Activated T-helper 2 cell treated with anti-CD3 and anti-CD28 coated beads, Interferon-gamma antibody, Interleukin-2, Interleukin-4, amounts not matched to agents 10 μg/mL and 5 μg/mL and 100 μg/mL, durations not matched to agents 14 hours and 24 hours and 36 hours (primary cell): ENCODE measurements around the gene MKNK1. TPM values are rescaled to one million over a fixed set of nuclear protein-coding genes. Genes with fewer than 3 reads are reported as not detected.

Experiments
- DNase-seq: peaks from one replicate; pipeline ENCODE4 v3.0.0; 2021; ENCODE audit warnings: low spot score
- H3K27ac Mint-ChIP-seq: one replicate; pipeline ENCODE4 v1.8.0; 2021; ENCODE audit warnings: mixed read lengths
- H3K27me3 Mint-ChIP-seq: one replicate; pipeline ENCODE4 v1.8.0; 2021; ENCODE audit warnings: low read depth, mixed read lengths
- H3K36me3 Mint-ChIP-seq: one replicate; pipeline ENCODE4 v1.8.0; 2021; ENCODE audit warnings: low read depth, mixed read lengths
- H3K4me1 Mint-ChIP-seq: one replicate; pipeline ENCODE4 v1.8.0; 2021; ENCODE audit warnings: low read depth, mixed read lengths
- H3K4me3 Mint-ChIP-seq: one replicate; pipeline ENCODE4 v1.8.0; 2021; ENCODE audit warnings: low read depth, mild to moderate bottlenecking, moderate library complexity, mixed read lengths
- H3K9me3 Mint-ChIP-seq: one replicate; pipeline ENCODE4 v1.8.0; 2021; ENCODE audit warnings: mixed read lengths
- intact Hi-C: fragments of 100-400 bp; cut with micrococcal nuclease; formaldehyde crosslinking; loops from one replicate; pipeline ENCODE4 v1.15.1; 2023
- total RNA-seq: library from RNA; stranded (reverse); gene quantifications from 2 replicates; pipeline ENCODE4 v1.2.3, GENCODE V29; 2022

The MKNK1 gene
- total RNA-seq, 1 donor from 2014 or later: 45.2 TPM

GRCh38 chr1:46513536-46513935 lies 90.5 kb downstream of the MKNK1 start:
- DNase-seq: no peak
- Mint-ChIP-seq H3K36me3 (no peaks in the 10 kb centered on the region), H3K27ac (no peak overlapping the region), H3K27me3 (peaks cover 34% of the 10 kb centered on the region), H3K9me3 (no peaks in the 10 kb centered on the region), H3K4me3 (no peak overlapping the region), H3K4me1 (no peaks in the 10 kb centered on the region)
- intact Hi-C loops: no loop called here

DNA sequence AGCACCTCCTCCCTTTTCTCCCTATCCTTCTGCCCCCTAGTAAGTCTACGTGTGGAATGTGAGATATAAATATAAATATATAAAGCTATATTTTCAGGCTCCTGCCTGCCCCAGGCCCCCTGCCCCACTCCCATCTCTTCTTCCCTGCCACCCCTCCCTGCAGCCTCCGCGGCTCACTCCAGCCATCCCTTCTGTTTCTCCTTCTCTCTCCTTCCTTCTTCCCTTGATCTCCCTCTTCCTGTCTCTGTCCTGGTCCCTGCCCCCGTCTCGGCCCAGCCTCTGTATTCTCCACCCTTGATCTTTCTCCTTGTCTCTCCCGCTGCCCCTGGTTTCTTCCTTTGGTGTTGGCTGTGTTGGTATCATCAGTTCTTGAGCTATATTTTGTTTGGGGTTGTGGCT lies 91.3 kb downstream of the MKNK1 start:
- DNase-seq: no peak
- Mint-ChIP-seq H3K36me3 (no peaks in the 10 kb centered on the region), H3K4me3 (no peak overlapping the region), H3K9me3 (no peaks in the 10 kb centered on the region), H3K27me3 (peaks cover 27% of the 10 kb centered on the region), H3K4me1 (no peaks in the 10 kb centered on the region), H3K27ac (no peak overlapping the region)
- intact Hi-C loops: no loop called here

DNA sequence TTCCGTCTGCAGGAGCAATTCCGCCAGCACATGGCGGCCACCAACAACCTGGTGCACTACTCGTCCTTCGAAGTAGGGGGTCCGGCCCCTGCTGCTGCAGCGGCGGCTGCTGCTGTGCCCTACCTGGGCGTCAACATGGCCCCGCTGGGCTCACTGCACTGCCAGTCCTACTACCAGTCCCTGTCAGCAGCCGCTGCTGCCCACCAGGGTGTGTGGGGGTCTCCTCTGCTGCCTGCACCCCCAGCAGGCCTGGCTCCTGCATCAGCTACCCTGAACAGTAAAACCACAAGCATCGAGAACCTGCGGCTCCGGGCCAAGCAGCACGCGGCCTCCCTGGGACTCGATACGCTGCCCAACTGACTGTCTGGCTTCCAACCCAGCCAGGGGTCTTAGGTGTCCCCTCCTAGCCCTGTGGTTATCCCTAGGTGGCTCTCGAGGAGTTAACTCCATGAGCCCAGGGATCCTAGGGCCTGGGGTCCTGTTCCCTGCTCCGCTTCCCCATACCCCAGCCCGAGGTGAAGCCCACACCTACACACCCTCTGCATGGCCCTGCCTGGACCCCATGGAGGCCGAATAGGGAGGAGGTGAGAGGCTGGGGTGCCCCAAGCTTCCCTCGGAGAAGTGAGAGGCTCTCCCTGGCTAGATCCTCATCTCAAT lies 91.8 kb downstream of the MKNK1 start:
- intact Hi-C loops: no loop called here
- Mint-ChIP-seq H3K36me3 (no peaks in the 10 kb centered on the region), H3K4me3 (no peak overlapping the region), H3K4me1 (no peaks in the 10 kb centered on the region), H3K27ac (no peak overlapping the region), H3K9me3 (no peaks in the 10 kb centered on the region), H3K27me3 (peaks cover 23% of the 10 kb centered on the region)
- DNase-seq: no peak

DNA sequence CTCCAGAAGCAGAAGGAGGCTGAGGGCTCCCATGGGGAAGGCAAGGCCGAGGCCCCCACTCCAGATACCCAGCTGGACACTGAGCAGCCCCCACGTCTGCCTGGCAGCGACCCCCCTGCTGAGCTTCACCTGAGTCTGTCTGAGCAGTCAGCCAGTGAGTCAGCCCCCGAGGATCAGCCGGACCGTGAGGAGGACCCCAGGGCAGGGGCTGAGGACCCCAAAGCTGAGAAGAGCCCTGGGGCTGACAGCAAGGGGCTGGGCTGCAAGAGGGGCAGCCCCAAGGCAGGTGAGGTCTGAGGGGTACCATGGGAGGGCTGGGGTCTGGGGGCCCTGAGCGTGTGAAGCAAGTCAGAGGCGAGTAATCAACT lies 93.1 kb downstream of the MKNK1 start:
- intact Hi-C loops: no loop called here
- no peaks in the 10 kb centered on the region for H3K36me3 Mint-ChIP-seq
- DNase-seq: no peak

GRCh38 chr1:46510341-46510997 lies 93.6 kb downstream of the MKNK1 start:
- H3K36me3 Mint-ChIP-seq: no peaks in the 10 kb centered on the region
- no peaks in the 10 kb centered on the region for H3K9me3 Mint-ChIP-seq
- no peak overlapping the region for H3K4me3 Mint-ChIP-seq
- intact Hi-C loops: no loop called here
- peaks cover 11% of the 10 kb centered on the region for H3K27me3 Mint-ChIP-seq
- no peak overlapping the region for H3K27ac Mint-ChIP-seq
- no peak for DNase-seq
- no peaks in the 10 kb centered on the region for H3K4me1 Mint-ChIP-seq

More for the DNA sequence above, 93.1 kb downstream of the MKNK1 start:
- H3K27me3 Mint-ChIP-seq: peaks cover 14% of the 10 kb centered on the region
- no peak overlapping the region for H3K27ac Mint-ChIP-seq
- H3K4me1 Mint-ChIP-seq: no peaks in the 10 kb centered on the region
- no peak overlapping the region for H3K4me3 Mint-ChIP-seq
- no peaks in the 10 kb centered on the region for H3K9me3 Mint-ChIP-seq

GRCh38 chr1:46508757-46509156 lies 95.3 kb downstream of the MKNK1 start:
- Mint-ChIP-seq H3K4me1 (no peaks in the 10 kb centered on the region), H3K9me3 (no peaks in the 10 kb centered on the region), H3K27me3 (peaks cover 6% of the 10 kb centered on the region), H3K4me3 (no peak overlapping the region), H3K27ac (no peak overlapping the region), H3K36me3 (no peaks in the 10 kb centered on the region)
- no peak for DNase-seq
- intact Hi-C loops: no loop called here

Other genes with a start within 250 kb of the MKNK1 start
- 2.4 and 3.8 TPM in 2 replicates for gene FAAH, start 210.0 kb downstream of the MKNK1 start, total RNA-seq
- not detected in 2 replicates for gene DMBX1, start 114.4 kb downstream of the MKNK1 start, total RNA-seq
- gene KNCN, start 52.6 kb downstream of the MKNK1 start, total RNA-seq: not detected in 2 replicates
- gene MOB3C, start 12.5 kb upstream of the MKNK1 start, total RNA-seq: 16.0 and 17.5 TPM in 2 replicates
- gene ATPAF1, start 64.1 kb upstream of the MKNK1 start, total RNA-seq: 42.7 TPM in 2 replicates
- not detected in 2 replicates for gene TEX38, start 67.6 kb upstream of the MKNK1 start, total RNA-seq
- gene EFCAB14, start 114.8 kb upstream of the MKNK1 start, total RNA-seq: 69.1 and 71.3 TPM in 2 replicates
- not detected in 2 replicates for gene CYP4B1, start 194.8 kb upstream of the MKNK1 start, total RNA-seq